T-helper 1 cell (primary cell): ENCODE results near the gene TMEM145.
A peak's percentile ranks its signal among the peaks of the same experiment; 100 is the strongest.
"Not testable (repeated sequence)": the region's sequence is repeated elsewhere in the genome, so short reads cannot be mapped to it uniquely, and the experiment has no call there.

Experiments used
- DNase-seq, 5 donors: peaks; one replicate each; pipeline ENCODE4 v3.0.0-alpha.2; 2012 to 2020

TMEM145 gene

GRCh38 chr19:42316223-42317211 is 3.4 kb downstream of the TMEM145 start:
- no peak for DNase-seq

GRCh38 chr19:42317535-42317934 is 4.4 kb downstream of the TMEM145 start:
- no peak for DNase-seq

- DNase-seq: no peak
Observed at GRCh38 chr19:42322305-42322704, 9.2 kb downstream of the TMEM145 start.

GRCh38 chr19:42323473-42323851 is 10.4 kb downstream of the TMEM145 start:
- DNase-seq: no peak

- DNase-seq: peak in 1 of 5 donors; percentile 25
Observed at GRCh38 chr19:42323852-42324654, 10.9 kb downstream of the TMEM145 start.

GRCh38 chr19:42324655-42325307 is 11.7 kb downstream of the TMEM145 start:
- DNase-seq: no peak

GRCh38 chr19:42325308-42325895 is 12.3 kb downstream of the TMEM145 start, which contains the start of gene MEGF8:
TSS of gene MEGF8 (plus strand) at chr19:42325635. CDS start at chr19:42326244, 609 bp downstream.
- DNase-seq: peak; percentile 91 to 99 (median 97)

GRCh38 chr19:42325896-42326771 is 13.0 kb downstream of the TMEM145 start:
- peak in 2 of 5 donors; percentile 15 to 25 for DNase-seq

GRCh38 chr19:42326969-42327368 is 13.9 kb downstream of the TMEM145 start:
- DNase-seq: no peak

- no peak for DNase-seq
Observed at GRCh38 chr19:42327381-42327780, 14.3 kb downstream of the TMEM145 start.

GRCh38 chr19:42328106-42328505 is 15.0 kb downstream of the TMEM145 start:
- no peak for DNase-seq

GRCh38 chr19:42328854-42329253 is 15.7 kb downstream of the TMEM145 start:
- no peak for DNase-seq

- no peak for DNase-seq
Observed at GRCh38 chr19:42330241-42330711, 17.2 kb downstream of the TMEM145 start.

- not testable (repeated sequence) for DNase-seq
Observed at GRCh38 chr19:42331333-42331732, 18.2 kb downstream of the TMEM145 start.

- no peak for DNase-seq
Observed at GRCh38 chr19:42332059-42332458, 18.9 kb downstream of the TMEM145 start.

GRCh38 chr19:42333018-42333417 is 19.9 kb downstream of the TMEM145 start:
- no peak for DNase-seq

GRCh38 chr19:42333975-42334696 is 21.0 kb downstream of the TMEM145 start:
- no peak for DNase-seq

GRCh38 chr19:42334697-42335373 is 21.7 kb downstream of the TMEM145 start:
- DNase-seq: no peak

- DNase-seq: no peak
Observed at GRCh38 chr19:42335374-42335936, 22.3 kb downstream of the TMEM145 start.

- no peak for DNase-seq
Observed at GRCh38 chr19:42335971-42336370, 22.9 kb downstream of the TMEM145 start.
